Inferior parietal cortex (tissue), 1 donor: ENCODE results near the gene ERMAP.
"Not testable (repeated sequence)": the region's sequence is repeated elsewhere in the genome, so short reads cannot be mapped to it uniquely, and the experiment has no call there.

ENCODE experiments used
- DNase-seq: peaks from one replicate; pipeline ENCODE4 v3.0.0-alpha.2; 2016; ENCODE audit errors: extremely low spot score

Gene ERMAP

GRCh38 chr1:42807056-42807668 lies 9.8 kb upstream of the ERMAP start:
- no peak for DNase-seq

DNA sequence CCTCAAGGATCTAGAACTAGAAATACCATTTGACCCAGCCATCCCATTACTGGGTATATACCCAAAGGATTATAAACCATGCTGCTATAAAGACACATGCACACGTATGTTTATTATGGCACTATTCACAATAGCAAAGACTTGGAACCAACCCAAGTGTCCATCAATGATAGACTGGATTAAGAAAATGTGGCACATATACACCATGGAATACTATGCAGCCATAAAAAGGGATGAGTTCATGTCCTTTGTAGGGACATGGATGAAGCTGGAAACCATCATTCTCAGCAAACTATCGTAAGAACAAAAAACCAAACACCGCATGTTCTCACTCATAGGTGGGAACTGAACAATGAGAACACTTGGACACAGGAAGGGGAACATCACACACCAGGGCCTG lies 2.1 kb upstream of the ERMAP start:
- not testable (repeated sequence) for DNase-seq

DNA sequence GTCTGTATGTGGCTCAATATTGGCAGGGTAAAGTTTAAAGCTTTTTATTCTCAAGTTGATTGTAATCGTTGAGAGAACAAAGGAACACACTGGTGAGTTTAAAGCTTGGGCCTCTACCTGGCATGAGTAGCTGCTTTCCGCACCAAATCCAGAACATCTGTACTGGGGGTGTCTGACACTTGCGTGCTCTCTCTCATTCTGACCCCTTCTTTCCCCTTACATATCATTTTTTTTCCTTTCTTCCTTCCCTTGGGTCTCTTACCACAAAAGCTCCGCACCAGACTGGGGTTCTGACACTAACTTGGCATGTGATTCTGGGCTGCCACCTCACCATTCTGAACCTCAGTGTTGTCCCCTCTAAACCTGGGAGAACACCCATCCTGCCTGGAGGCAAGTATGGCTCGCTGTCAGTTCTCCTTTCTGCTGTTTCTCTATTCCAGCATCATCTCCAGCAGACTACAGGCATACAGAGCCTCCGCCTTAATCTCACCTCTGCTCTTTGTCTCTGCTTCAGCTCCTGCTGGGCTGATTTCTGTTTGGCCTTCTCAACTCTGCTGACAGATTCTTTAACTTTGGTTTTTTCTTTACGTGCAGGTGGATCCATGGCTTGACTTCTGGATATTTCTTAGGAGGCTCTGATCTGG lies 859 bp upstream of the ERMAP start:
- DNase-seq, result no peak

DNA sequence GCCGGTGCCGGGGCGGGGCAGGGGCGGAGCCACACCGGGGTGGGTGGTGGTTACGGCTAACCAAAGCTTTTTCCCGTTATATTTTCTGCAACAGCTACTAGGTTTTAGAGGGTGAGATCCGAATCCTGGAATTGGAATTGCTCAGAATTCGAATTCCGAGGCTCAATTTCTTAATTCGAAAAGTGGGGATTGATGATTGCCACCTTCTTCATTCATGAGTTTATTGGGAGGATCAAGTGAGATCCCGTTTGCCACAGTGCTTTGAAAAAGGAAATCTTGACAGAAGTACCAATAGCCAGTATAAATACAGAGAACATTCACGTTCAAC lies 482 bp downstream of the ERMAP start:
- DNase-seq, result no peak

GRCh38 chr1:42817976-42818375 lies 1.1 kb downstream of the ERMAP start:
- no peak for DNase-seq

DNA sequence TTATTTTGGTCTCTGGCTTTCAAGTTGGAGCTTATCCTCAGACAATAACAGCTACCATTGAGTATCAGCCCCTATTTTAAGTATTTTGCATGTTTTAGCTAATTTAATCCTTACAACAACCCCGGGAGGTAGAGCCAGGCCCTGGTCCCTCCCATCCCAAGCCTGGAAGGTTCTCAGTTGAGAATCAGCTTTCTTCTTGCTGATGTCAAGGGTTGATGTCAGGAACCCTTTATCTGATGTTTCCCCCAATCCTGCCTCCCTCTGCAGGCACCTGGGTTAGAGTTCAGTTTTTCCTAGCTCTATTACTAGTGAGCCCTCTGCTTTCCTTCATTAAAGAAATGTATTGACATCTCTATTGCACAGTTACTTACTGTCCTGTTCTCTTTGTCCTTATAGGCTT lies 3.9 kb downstream of the ERMAP start:
- DNase-seq, result no peak

GRCh38 chr1:42821690-42822089 lies 4.8 kb downstream of the ERMAP start:
- no peak for DNase-seq

- DNase-seq, result no peak
Measured at GRCh38 chr1:42822800-42823392, 6.0 kb downstream of the ERMAP start.

DNA sequence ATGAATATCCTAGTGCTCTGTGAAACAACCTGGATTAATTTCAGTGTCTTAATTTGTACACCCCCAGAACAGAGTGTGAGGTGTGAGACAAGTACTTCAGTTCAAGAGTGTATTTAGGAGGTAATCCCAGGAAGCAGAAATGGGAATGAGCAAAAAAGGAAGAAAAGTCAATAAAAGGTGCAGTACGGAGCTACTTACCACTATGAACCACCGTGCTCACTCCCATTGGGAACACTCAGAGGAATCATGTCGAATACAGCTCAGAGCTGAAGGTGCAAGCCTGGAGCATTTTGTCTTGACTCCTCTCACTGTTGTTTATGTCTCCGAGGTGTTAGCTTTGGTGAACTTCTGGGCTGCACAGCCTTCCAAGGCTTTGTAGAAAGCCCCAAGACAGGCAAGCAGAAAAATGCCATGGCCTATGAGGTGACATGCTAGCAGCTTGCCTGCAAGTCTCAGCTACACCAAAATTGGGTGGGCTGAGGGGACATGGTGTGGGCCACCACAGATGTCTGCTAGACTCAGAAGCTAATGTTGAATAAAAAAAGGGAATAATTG lies 7.6 kb downstream of the ERMAP start:
- no peak for DNase-seq

GRCh38 chr1:42825036-42825851 lies 8.3 kb downstream of the ERMAP start:
- no peak for DNase-seq

- DNase-seq, result no peak
Measured at GRCh38 chr1:42830631-42831030, 13.7 kb downstream of the ERMAP start.

DNA sequence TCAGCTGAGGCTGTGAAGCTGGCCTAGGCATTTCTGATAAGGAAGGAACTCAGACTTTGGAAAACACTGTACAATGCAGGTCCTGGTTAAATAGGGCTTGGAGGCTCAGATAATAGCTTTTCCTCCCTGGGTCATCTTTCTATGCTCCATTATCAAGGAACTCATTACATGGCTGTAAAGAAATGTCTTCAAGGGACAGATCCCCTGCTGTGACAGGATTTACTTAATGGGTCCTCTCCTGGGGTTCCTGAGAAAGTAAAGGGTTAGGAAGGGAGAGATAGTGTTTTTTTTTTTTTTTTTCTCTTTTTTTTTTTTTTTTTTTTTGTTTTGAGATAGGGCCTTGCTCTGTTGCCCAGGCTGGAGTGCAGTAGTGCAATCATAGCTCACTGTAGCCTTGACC lies 14.4 kb downstream of the ERMAP start:
- no peak for DNase-seq

- no peak for DNase-seq
Measured at GRCh38 chr1:42832641-42833240, 15.8 kb downstream of the ERMAP start.

- no peak for DNase-seq
Measured at GRCh38 chr1:42833981-42834380, 17.1 kb downstream of the ERMAP start.

DNA sequence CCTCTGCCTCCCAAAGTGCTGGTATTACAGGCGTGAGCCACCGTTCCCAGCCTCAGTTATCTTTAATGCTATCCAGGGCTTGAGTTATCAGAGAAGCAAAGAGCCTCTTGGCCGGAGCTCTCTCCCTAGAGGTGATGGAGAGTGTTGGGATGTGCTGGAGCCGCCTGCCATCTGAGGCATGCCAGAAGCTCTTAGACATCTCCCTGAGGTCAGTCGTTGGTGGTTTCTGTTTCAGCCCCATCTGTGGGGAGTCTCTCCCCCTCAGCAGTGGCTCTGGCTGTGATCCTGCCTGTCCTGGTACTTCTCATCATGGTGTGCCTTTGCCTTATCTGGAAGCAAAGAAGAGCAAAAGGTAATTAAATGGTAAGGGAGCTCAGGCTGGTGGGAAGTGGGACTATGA lies 17.9 kb downstream of the ERMAP start:
- DNase-seq, result no peak

DNA sequence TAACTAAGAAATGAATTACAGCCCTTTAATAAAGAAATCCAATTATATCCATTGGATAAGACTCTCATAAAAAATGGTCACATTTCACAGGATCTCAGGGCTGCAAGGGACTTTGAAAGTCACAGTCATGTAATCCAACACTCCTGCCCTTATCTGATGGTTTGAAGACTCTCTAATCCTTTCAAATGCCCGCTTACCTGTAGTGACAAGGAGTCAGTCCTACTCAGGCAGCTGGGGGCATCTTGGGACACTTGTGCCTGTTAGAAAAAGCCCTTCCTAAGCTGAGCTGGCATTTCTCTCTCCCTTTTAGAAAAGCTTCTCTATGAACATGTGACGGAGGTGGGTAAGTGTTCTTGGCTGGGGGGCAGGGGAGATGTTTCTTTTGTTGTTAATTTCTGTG lies 18.5 kb downstream of the ERMAP start:
- no peak for DNase-seq

DNA sequence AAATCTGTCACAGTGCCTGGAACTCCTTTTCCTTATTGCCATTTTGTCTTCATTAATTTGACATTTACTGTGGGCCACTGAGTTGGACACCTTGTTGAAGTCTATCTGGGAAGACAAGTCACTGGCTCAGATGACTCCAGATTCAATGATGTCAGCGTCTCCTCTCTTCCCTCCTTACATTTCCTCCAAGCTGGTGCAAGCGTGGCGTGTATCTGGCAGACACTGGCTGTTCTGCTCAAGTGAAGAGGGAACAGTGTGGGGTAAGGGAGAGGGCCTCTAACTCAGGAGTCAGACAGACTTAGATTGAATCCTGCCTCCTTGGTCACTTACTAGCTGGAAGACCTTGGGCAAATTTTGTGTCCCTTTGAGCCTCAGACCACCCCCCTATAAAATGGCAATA lies 20.8 kb downstream of the ERMAP start:
- no peak for DNase-seq

GRCh38 chr1:42838482-42839190 lies 21.7 kb downstream of the ERMAP start:
- DNase-seq, result no peak

DNA sequence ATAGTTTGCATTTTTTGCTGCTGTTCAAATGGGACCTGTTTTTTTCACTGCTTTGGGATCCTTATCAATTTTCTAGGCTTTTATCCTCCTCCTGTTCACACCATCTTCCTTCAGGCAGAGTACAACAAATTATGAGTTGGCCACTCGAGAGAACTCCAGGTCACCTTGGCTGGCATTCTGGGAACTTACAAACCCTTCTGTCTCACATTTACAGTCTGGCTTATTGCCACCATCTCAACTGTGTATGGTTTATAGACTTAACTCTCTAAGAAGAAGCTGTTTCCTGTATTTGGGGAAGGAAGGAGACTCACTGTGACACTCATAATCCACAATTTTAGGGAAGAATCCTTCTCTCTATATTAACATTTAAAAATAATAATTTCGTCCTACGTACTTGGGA lies 24.1 kb downstream of the ERMAP start:
- DNase-seq, result no peak

- no peak for DNase-seq
Measured at GRCh38 chr1:42841440-42842147, 24.7 kb downstream of the ERMAP start.
